SK-N-SH (cell line): ENCODE results near the gene HYPK.

Source experiments
- JUND ChIP-seq: IDR thresholded peaks from 2 replicates; pipeline ENCODE4 v1.4.0; 2012
- MXI1 ChIP-seq: IDR thresholded peaks from 2 replicates; pipeline ENCODE4 v1.6.1; 2012; ENCODE audit warnings: mild to moderate bottlenecking, low read depth, low read length, improper control_type of control experiment
- TF ChIP-seq, protein P1 (sequence below): fragments of 200-600 bp; sonication (generic); IDR thresholded peaks from 2 replicates; pipeline ENCODE4 v1.6.1; 2017; ENCODE audit warnings: antibody characterized with exemption, mild to moderate bottlenecking, moderate library complexity
- TF ChIP-seq, protein P2 (sequence below): IDR thresholded peaks from 2 replicates; pipeline ENCODE4 v1.4.0; 2012; ENCODE audit warnings: low read depth, borderline replicate concordance
- TF ChIP-seq, protein P3 (sequence below): fragments of 150-350 bp; IDR thresholded peaks from 2 replicates; pipeline ENCODE4 v1.6.1; 2017; ENCODE audit warnings: antibody characterized with exemption, low read length, low read depth, borderline replicate concordance

DNA sequence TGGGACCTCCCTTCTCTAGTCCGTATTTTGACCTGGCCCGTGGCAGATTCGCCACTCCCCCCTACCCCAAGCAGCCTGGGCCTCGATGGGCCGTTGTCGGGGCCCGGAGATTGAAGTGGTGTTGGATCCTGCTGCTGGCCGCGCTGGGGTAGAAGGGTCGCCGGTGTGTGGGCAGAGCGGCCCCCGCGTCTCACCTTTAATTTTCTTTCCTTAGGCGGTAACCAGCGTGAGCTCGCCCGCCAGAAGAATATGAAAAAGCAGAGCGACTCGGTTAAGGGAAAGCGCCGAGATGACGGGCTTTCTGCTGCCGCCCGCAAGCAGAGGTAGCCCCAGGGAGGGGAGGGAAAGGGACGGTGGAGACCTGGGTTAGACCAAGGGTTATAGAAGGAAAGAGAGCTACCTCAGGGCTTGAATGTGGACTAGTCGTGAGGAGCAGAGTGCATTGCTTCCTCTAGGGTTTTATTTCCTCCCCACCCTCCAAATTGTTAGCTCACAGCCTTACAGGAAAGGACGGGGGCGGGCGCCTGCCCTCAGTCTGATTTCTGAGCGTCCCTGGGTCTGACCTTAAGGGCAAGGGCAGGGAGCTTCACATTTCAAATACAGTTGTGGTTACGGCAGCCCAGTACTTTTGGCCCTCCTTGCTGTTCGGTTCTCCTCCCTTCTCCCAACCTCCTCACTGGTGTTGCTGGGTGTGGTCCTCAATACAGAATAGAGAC, 7.5 kb upstream of the HYPK start:
- TF ChIP-seq JUND (no peak), MXI1 (no peak)
- TF ChIP-seq, protein P1, sequence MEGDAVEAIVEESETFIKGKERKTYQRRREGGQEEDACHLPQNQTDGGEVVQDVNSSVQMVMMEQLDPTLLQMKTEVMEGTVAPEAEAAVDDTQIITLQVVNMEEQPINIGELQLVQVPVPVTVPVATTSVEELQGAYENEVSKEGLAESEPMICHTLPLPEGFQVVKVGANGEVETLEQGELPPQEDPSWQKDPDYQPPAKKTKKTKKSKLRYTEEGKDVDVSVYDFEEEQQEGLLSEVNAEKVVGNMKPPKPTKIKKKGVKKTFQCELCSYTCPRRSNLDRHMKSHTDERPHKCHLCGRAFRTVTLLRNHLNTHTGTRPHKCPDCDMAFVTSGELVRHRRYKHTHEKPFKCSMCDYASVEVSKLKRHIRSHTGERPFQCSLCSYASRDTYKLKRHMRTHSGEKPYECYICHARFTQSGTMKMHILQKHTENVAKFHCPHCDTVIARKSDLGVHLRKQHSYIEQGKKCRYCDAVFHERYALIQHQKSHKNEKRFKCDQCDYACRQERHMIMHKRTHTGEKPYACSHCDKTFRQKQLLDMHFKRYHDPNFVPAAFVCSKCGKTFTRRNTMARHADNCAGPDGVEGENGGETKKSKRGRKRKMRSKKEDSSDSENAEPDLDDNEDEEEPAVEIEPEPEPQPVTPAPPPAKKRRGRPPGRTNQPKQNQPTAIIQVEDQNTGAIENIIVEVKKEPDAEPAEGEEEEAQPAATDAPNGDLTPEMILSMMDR: no peak
- TF ChIP-seq, protein P2, sequence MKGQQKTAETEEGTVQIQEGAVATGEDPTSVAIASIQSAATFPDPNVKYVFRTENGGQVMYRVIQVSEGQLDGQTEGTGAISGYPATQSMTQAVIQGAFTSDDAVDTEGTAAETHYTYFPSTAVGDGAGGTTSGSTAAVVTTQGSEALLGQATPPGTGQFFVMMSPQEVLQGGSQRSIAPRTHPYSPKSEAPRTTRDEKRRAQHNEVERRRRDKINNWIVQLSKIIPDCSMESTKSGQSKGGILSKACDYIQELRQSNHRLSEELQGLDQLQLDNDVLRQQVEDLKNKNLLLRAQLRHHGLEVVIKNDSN: no peak
- TF ChIP-seq, protein P3, sequence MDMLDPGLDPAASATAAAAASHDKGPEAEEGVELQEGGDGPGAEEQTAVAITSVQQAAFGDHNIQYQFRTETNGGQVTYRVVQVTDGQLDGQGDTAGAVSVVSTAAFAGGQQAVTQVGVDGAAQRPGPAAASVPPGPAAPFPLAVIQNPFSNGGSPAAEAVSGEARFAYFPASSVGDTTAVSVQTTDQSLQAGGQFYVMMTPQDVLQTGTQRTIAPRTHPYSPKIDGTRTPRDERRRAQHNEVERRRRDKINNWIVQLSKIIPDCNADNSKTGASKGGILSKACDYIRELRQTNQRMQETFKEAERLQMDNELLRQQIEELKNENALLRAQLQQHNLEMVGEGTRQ: no peak
